K562 (cell line): Measurements from ENCODE around the gene GATB.

ENCODE experiments used
- ADNP ChIP-seq: fragments of 200-800 bp; sonication (Bioruptor generic); IDR thresholded peaks from 2 replicates; pipeline ENCODE4 v1.6.1; 2016; ENCODE audit warnings: missing genetic modification characterization, missing compliant biosample characterization
- BRD9 ChIP-seq: fragments of 450-650 bp; IDR thresholded peaks from 2 replicates; pipeline ENCODE4 v1.6.1; 2018; ENCODE audit warnings: low read depth; ENCODE audit not compliant: partially characterized antibody
- CTCF ChIP-seq, 3 experiments: IDR thresholded peaks in 2 of 3; conservative IDR thresholded peaks in 1 of 3; 2 replicates each; pipeline ENCODE4 v1.5.1; 2011 to 2012; ENCODE audit warnings: low read length in 3 of 3, mild to moderate bottlenecking in 3 of 3, control low read depth in 2 of 3, improper control_type of control experiment in 1 of 3, inconsistent platforms in 1 of 3, low read depth in 1 of 3, mixed read lengths in 1 of 3, moderate library complexity in 1 of 3; ENCODE audit not compliant: insufficient read depth in 2 of 3
- POLR2A ChIP-seq: fragments of 450-650 bp; conservative IDR thresholded peaks from 2 replicates; pipeline ENCODE4 v1.6.1; 2016

- TF ChIP-seq CTCF (IDR thresholded peaks at IDR 0.05 in 2 of 3, conservative IDR thresholded peaks at IDR 0.05 in 1 of 3; ENCODE audit: insufficient read depth in 2 of 3, low read depth in 1 of 3, low read length in 3 of 3) (no peak), ADNP (tag) (no peak), POLR2A (no peak), BRD9 (no peak)
Observed at GRCh38 chr4:151677193-151677592, 83.6 kb downstream of the GATB start.
